Tibial nerve (tissue), 4 donors: ENCODE measurements around the gene STK38.

Experiments used
- EP300 ChIP-seq, 2 donors: sonication (generic); formaldehyde crosslinking; IDR thresholded peaks; one replicate each; pipeline ENCODE4 v1.6.1; 2017; ENCODE audit warnings: antibody characterized with exemption in 2 of 2, mild to moderate bottlenecking in 1 of 2
- POLR2A ChIP-seq, 2 donors: fragments of 450-650 bp; IDR thresholded peaks; one replicate each; pipeline ENCODE4 v1.6.1; 2017; ENCODE audit warnings: antibody characterized with exemption in 2 of 2, mild to moderate bottlenecking in 2 of 2, moderate library complexity in 2 of 2
- TF ChIP-seq, protein P1 (sequence below), 5 experiments: fragments of 200-600 bp in 3 of 5; fragments of 450-650 bp in 2 of 5; sonication (generic) in 3 of 5; IDR thresholded peaks; one replicate each; pipeline ENCODE4 v1.5.1; 2016 to 2019; ENCODE audit warnings: antibody characterized with exemption in 5 of 5, mild to moderate bottlenecking in 3 of 5, moderate library complexity in 2 of 5

DNA sequence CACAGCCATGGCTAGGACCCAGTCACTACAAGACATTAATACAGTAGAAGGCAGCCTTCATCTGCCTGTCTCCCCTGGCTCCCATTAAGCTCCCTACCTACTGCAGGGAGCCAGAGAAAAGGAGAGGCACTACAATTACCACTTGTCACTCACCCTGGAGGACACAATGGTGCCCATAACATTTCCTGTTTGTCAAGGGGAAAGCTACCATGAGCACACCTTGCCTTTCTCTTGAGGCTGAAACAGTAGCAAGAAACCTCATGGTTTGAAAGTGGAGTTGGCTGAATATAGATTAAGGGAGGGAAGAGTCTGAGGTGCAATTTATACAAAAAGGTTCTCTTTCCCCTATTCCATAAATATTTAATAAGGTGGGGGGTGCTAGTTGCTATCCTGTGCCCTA, 27.9 kb downstream of the STK38 start:
- TF ChIP-seq, protein P1, sequence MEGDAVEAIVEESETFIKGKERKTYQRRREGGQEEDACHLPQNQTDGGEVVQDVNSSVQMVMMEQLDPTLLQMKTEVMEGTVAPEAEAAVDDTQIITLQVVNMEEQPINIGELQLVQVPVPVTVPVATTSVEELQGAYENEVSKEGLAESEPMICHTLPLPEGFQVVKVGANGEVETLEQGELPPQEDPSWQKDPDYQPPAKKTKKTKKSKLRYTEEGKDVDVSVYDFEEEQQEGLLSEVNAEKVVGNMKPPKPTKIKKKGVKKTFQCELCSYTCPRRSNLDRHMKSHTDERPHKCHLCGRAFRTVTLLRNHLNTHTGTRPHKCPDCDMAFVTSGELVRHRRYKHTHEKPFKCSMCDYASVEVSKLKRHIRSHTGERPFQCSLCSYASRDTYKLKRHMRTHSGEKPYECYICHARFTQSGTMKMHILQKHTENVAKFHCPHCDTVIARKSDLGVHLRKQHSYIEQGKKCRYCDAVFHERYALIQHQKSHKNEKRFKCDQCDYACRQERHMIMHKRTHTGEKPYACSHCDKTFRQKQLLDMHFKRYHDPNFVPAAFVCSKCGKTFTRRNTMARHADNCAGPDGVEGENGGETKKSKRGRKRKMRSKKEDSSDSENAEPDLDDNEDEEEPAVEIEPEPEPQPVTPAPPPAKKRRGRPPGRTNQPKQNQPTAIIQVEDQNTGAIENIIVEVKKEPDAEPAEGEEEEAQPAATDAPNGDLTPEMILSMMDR (IDR thresholded peaks at IDR 0.05): no peak
- TF ChIP-seq POLR2A (IDR thresholded peaks at IDR 0.05) (no peak), EP300 (IDR thresholded peaks at IDR 0.05) (no peak)
